Measurements from ENCODE around the gene ZBTB8B.
"Not testable (repeated sequence)": the region's sequence is repeated elsewhere in the genome, so short reads cannot be mapped to it uniquely, and the experiment has no call there.

Gene ZBTB8B

GRCh38 chr1:32470431-32470830 is 5.6 kb downstream of the ZBTB8B start:
- CTCF ChIA-PET: no interaction called here

GRCh38 chr1:32470991-32471694 is 6.3 kb downstream of the ZBTB8B start:
- CTCF ChIA-PET: no interaction called here
- POLR2A ChIA-PET: no interaction called here
- DNase-seq (ENCODE audit: extremely low spot score): peak; percentile 41

More at GRCh38 chr1:32470431-32470830, 5.6 kb downstream of the ZBTB8B start:
- POLR2A ChIA-PET: no interaction called here
- DNase-seq (ENCODE audit: extremely low spot score): no peak
- no peak for TF ChIP-seq CTCF (IDR thresholded peaks at IDR 0.05; ENCODE audit: control extremely low read depth, extremely low read depth, low read depth, missing control alignments)

GRCh38 chr1:32471695-32472362 is 7.0 kb downstream of the ZBTB8B start:
- POLR2A ChIA-PET: no interaction called here
- TF ChIP-seq CTCF (IDR thresholded peaks at IDR 0.05; ENCODE audit: control extremely low read depth, extremely low read depth, low read depth, missing control alignments): no peak
- CTCF ChIA-PET: no interaction called here
- no peak for DNase-seq (ENCODE audit: extremely low spot score)

More at GRCh38 chr1:32470991-32471694, 6.3 kb downstream of the ZBTB8B start:
- TF ChIP-seq CTCF (IDR thresholded peaks at IDR 0.05; ENCODE audit: control extremely low read depth, extremely low read depth, low read depth, missing control alignments): no peak

- ChIA-PET CTCF (interaction anchor here (1.1 kb wide), 1 partner anchor 13 kb away, joined by 3 read pairs; no protein-coding TSS in a partner anchor), POLR2A (interaction anchor here (0.7 kb wide), 1 partner anchor 204 kb away, joined by 3 read pairs; no protein-coding TSS in a partner anchor)
- DNase-seq (ENCODE audit: extremely low spot score): not testable (repeated sequence)
Observed at GRCh38 chr1:32472966-32473365, 8.1 kb downstream of the ZBTB8B start.

GRCh38 chr1:32474954-32475353 is 10.1 kb downstream of the ZBTB8B start:
- ChIA-PET POLR2A (no interaction called here), CTCF (no interaction called here)
- DNase-seq (ENCODE audit: extremely low spot score): no peak
- TF ChIP-seq CTCF (IDR thresholded peaks at IDR 0.05; ENCODE audit: control extremely low read depth, extremely low read depth, low read depth, missing control alignments): no peak

- POLR2A ChIA-PET: no interaction called here
- TF ChIP-seq CTCF (IDR thresholded peaks at IDR 0.05; ENCODE audit: control extremely low read depth, extremely low read depth, low read depth, missing control alignments): no peak
- DNase-seq (ENCODE audit: extremely low spot score): no peak
- CTCF ChIA-PET: interaction anchor here (1.3 kb wide), 2 partner anchors 53 to 232 kb away, joined by 3 read pairs; no protein-coding TSS in a partner anchor
Observed at GRCh38 chr1:32480003-32480402, 15.1 kb downstream of the ZBTB8B start.

- no peak for DNase-seq (ENCODE audit: extremely low spot score)
- POLR2A ChIA-PET: no interaction called here
- no peak for TF ChIP-seq CTCF (IDR thresholded peaks at IDR 0.05; ENCODE audit: control extremely low read depth, extremely low read depth, low read depth, missing control alignments)
- CTCF ChIA-PET: interaction anchor here (1.1 to 1.3 kb wide), 3 partner anchors 53 to 270 kb away, joined by 3 read pairs; no protein-coding TSS in a partner anchor
Observed at GRCh38 chr1:32480761-32481160, 15.9 kb downstream of the ZBTB8B start.

- CTCF ChIA-PET: interaction anchor here (1.1 kb wide), 1 partner anchor 269 kb away, joined by 3 read pairs; no protein-coding TSS in a partner anchor
- POLR2A ChIA-PET; DNase-seq (ENCODE audit: extremely low spot score): not testable (repeated sequence)
Observed at GRCh38 chr1:32481788-32482187, 16.9 kb downstream of the ZBTB8B start.

Data from GM10248 (cell line).